OCI-LY1 (cell line): ENCODE results near the gene PROP1.
A peak's percentile ranks its signal among the peaks of the same experiment; 100 is the strongest.
"Not testable (repeated sequence)": the region's sequence is repeated elsewhere in the genome, so short reads cannot be mapped to it uniquely, and the experiment has no call there.

Experiments
- H2AFZ ChIP-seq: fragments of 200-600 bp; sonication (generic), shearing (Covaris generic); 2 replicates; pipeline ENCODE4 v1.6.0; 2014; ENCODE audit warnings: antibody characterized with exemption, mild to moderate bottlenecking, low read length
- H3F3A ChIP-seq: fragments of 200-600 bp; sonication (generic), shearing (Covaris generic); 2 replicates; pipeline ENCODE4 v1.6.0; 2014; ENCODE audit warnings: mild to moderate bottlenecking, antibody characterized with exemption, low read length, moderate library complexity; ENCODE audit not compliant: insufficient read depth
- H3K27ac ChIP-seq: fragments of 200-600 bp; sonication (generic); 2 replicates; pipeline ENCODE4 v1.5.1; 2014; ENCODE audit warnings: low read length, mixed run types, mild to moderate bottlenecking, low read depth; ENCODE audit not compliant: poor library complexity, severe bottlenecking
- H3K27me3 ChIP-seq: fragments of 200-600 bp; sonication (generic); 2 replicates; pipeline ENCODE4 v1.6.0; 2014; ENCODE audit warnings: antibody characterized with exemption, mild to moderate bottlenecking, low read length, moderate library complexity; ENCODE audit not compliant: insufficient read depth
- H3K36me3 ChIP-seq: fragments of 200-600 bp; sonication (generic); 2 replicates; pipeline ENCODE4 v1.6.1; 2014; ENCODE audit warnings: mild to moderate bottlenecking, antibody characterized with exemption, low read length, moderate library complexity, mixed read lengths; ENCODE audit not compliant: insufficient read depth
- H3K4me1 ChIP-seq: fragments of 200-600 bp; sonication (generic); 2 replicates; pipeline ENCODE4 v1.5.1; 2014; ENCODE audit warnings: mild to moderate bottlenecking, low read length, moderate library complexity; ENCODE audit not compliant: insufficient read depth, severe bottlenecking
- H3K4me2 ChIP-seq: fragments of 200-600 bp; sonication (generic), shearing (Covaris generic); 2 replicates; pipeline ENCODE4 v1.6.1; 2014; ENCODE audit warnings: low read length
- H3K4me3 ChIP-seq: fragments of 200-600 bp; sonication (generic); 2 replicates; pipeline ENCODE4 v1.5.1; 2014; ENCODE audit warnings: low read length, low read depth, mild to moderate bottlenecking, mixed read lengths; ENCODE audit not compliant: poor library complexity, severe bottlenecking
- H3K79me2 ChIP-seq: fragments of 200-600 bp; shearing (Covaris generic); 2 replicates; pipeline ENCODE4 v1.6.1; 2016; ENCODE audit warnings: mixed run types, low read length, mixed read lengths; ENCODE audit not compliant: insufficient read depth
- H3K9ac ChIP-seq: fragments of 200-600 bp; sonication (generic), shearing (Covaris generic); 2 replicates; pipeline ENCODE4 v1.6.1; 2014; ENCODE audit warnings: mild to moderate bottlenecking, low read length, mixed read lengths
- H3K9me2 ChIP-seq: fragments of 200-600 bp; sonication (generic), shearing (Covaris generic); 2 replicates; pipeline ENCODE4 v1.6.1; 2014; ENCODE audit warnings: low read depth, mild to moderate bottlenecking, low read length, mixed read lengths
- H3K9me3 ChIP-seq: fragments of 200-600 bp; shearing (Covaris generic); 2 replicates; pipeline ENCODE4 v1.6.1; 2014; ENCODE audit warnings: low read length, mixed read lengths
- H4K20me1 ChIP-seq: fragments of 200-600 bp; sonication (generic), shearing (Covaris generic); 2 replicates; pipeline ENCODE4 v1.6.0; 2016; ENCODE audit warnings: mild to moderate bottlenecking, low read length; ENCODE audit not compliant: insufficient read depth
- EZH2 ChIP-seq: fragments of 200-600 bp; sonication (generic), shearing (Covaris generic); IDR thresholded peaks from 2 replicates; pipeline ENCODE4 v1.8.0; 2017; ENCODE audit warnings: borderline replicate concordance, mixed run types, mild to moderate bottlenecking, antibody characterized with exemption, low read length, moderate library complexity, mixed read lengths
- TF ChIP-seq, protein P1 (sequence below): fragments of 200-600 bp; sonication (generic), shearing (Covaris generic); IDR thresholded peaks from 2 replicates; pipeline ENCODE4 v1.5.1; 2017; ENCODE audit warnings: mild to moderate bottlenecking, antibody characterized with exemption, low read length, moderate library complexity, mixed read lengths

Gene PROP1

DNA sequence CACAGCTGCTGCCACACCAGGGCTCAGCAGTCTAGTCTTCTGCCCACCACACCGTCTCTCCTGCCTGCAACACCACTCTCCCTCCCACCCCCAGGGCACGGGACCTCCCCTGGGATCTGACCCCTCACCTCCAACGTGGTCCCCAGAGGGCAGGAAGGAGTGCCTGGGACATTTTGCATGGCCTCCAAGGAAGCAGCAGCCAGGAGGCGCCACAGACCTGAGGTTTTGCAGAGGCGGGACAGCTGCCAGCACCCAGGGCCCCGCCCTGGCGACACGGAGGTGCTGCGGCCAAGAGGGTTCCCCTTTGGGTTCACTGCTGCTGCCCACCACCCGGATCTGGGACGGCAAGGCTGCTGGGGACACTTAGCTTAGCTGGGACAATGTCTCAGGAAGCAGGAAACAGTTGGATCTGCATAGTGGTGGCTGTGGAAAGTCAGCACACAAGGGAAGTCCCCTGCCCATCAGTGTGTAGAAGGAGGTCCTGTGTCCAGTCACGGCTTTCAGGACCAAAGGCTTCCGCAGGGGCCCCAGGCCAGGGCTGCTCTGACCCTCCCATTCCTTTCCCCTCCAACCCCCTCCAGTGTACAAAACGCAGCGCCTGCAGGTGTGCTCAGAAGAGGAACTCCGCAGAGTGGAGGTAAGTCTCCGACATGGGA lies 13.8 kb downstream of the PROP1 start:
- Histone ChIP-seq H3K4me3 (no peak overlapping the region), H3F3A (no peaks in the 10 kb centered on the region)
- TF ChIP-seq, protein P1, sequence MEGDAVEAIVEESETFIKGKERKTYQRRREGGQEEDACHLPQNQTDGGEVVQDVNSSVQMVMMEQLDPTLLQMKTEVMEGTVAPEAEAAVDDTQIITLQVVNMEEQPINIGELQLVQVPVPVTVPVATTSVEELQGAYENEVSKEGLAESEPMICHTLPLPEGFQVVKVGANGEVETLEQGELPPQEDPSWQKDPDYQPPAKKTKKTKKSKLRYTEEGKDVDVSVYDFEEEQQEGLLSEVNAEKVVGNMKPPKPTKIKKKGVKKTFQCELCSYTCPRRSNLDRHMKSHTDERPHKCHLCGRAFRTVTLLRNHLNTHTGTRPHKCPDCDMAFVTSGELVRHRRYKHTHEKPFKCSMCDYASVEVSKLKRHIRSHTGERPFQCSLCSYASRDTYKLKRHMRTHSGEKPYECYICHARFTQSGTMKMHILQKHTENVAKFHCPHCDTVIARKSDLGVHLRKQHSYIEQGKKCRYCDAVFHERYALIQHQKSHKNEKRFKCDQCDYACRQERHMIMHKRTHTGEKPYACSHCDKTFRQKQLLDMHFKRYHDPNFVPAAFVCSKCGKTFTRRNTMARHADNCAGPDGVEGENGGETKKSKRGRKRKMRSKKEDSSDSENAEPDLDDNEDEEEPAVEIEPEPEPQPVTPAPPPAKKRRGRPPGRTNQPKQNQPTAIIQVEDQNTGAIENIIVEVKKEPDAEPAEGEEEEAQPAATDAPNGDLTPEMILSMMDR, result peak; percentile 44; the same call in 1 of the 2 replicates
- no peak for TF ChIP-seq EZH2

DNA sequence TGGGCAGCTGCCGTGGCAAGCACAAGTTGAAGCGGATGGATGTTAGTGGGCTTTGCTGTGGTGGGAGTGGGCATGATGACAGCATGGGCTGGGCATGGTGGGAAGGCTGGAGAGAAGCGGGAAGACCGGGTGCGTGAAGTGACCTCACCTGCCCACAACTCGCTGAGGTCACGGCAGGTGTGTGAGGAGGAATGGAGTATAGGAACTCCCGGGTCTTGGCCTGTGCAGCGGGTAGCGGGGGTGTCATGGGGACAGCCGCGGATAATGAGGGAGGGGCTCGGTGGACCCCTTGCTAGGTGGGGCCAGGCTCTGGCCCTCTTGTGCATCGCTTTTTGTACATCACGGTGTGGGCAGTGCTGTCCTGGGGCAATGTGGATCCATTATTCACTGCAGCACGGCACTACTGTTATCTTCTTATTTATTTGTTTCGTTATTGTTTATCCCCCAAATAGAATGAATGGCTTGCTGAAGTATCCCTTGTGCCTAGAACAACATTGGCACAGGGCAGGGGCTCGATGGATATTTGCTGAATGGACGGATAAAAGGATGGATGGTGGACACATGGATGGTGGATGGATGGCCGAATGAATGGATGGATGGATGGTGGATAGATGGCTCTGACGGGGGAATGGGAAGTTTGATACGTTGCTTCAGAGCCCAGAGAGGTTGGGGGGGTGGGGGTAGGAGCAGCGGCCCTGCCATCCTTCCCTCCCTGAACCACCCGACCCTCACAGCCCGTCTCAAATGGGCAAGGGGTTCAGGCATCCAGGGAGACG lies 14.6 kb downstream of the PROP1 start:
- Histone ChIP-seq H3K36me3 (no peaks in the 10 kb centered on the region), H3K4me1 (no peaks in the 10 kb centered on the region), H4K20me1 (no peaks in the 10 kb centered on the region), H3K4me2 (no peak overlapping the region), H3K9me3 (no peaks in the 10 kb centered on the region), H3K9ac (no peak overlapping the region), H3K79me2 (no peaks in the 10 kb centered on the region), H2AFZ (no peak overlapping the region), H3K27me3 (0 out of 2 replicates have a peak, but pooled peaks cover 3% of the 10 kb centered on the region), H3K4me3 (no peak overlapping the region), H3F3A (no peaks in the 10 kb centered on the region), H3K9me2 (no peaks in the 10 kb centered on the region), H3K27ac (no peak overlapping the region)
- no peak for TF ChIP-seq EZH2
- TF ChIP-seq, protein P1, result no peak

More for the DNA sequence above, 13.8 kb downstream of the PROP1 start:
- Histone ChIP-seq H3K27me3 (peaks cover 5% of the 10 kb centered on the region; the same call in 1 of the 2 replicates), H3K9ac (no peak overlapping the region), H3K9me2 (no peaks in the 10 kb centered on the region), H3K36me3 (no peaks in the 10 kb centered on the region), H3K4me1 (no peaks in the 10 kb centered on the region), H2AFZ (no peak overlapping the region), H3K79me2 (no peaks in the 10 kb centered on the region), H3K4me2 (no peak overlapping the region), H3K9me3 (no peaks in the 10 kb centered on the region), H4K20me1 (no peaks in the 10 kb centered on the region), H3K27ac (no peak overlapping the region)

DNA sequence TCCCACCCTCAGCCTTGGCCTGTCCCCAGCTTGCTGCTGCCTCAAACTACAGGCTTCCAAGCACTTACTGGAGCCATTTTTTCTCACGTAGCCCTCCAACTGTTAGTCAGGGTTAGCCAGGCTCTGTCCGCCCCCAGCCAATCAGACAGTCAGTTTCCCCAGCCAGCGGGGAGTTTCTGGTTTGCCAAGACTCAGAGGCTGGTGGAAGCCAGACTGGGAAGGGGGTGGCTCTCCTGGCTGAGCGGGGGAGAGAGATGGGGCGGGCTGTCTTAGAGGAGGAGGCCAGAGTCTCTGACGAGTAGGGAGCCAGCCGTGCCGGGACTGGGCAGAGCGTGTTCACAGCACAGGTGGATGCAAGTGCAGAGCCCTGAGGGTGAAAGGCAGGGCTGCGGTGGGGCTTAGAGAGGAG lies 15.3 kb downstream of the PROP1 start:
- Histone ChIP-seq H2AFZ (no peak overlapping the region), H3K27me3 (0 out of 2 replicates have a peak, but pooled peaks cover 3% of the 10 kb centered on the region)
- TF ChIP-seq EZH2, result no peak
- TF ChIP-seq, protein P1, result no peak

DNA sequence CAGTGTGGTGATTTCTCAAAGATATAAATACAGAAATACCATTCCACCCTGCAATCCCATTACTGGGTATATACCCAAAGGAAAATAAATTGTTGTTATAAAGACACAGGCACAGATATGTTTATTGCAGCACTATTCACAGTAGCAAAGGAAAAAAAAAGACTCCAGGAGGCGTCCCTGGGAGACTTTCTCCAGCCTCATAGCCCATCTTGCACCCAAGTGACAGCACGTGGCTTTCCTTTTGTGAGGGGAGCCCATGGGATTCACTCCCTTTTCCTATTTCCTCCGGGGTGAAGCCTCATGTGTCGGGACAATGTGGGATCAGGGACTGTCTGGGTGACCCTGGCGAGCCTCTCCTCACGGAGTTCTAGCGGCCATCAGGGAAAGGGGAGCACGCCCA lies 18.4 kb downstream of the PROP1 start:
- not testable (repeated sequence) for H3K36me3 ChIP-seq, H3K4me1 ChIP-seq, H2AFZ ChIP-seq, H3K9me2 ChIP-seq, H3K9ac ChIP-seq, H3K9me3 ChIP-seq, H3K4me2 ChIP-seq, H3K27me3 ChIP-seq, H3K4me3 ChIP-seq, H3F3A ChIP-seq, H3K27ac ChIP-seq, H4K20me1 ChIP-seq, H3K79me2 ChIP-seq

More for the DNA sequence above, 15.3 kb downstream of the PROP1 start:
- Histone ChIP-seq H4K20me1 (no peaks in the 10 kb centered on the region), H3K9me3 (no peaks in the 10 kb centered on the region), H3K79me2 (no peaks in the 10 kb centered on the region), H3K9me2 (no peaks in the 10 kb centered on the region), H3K4me2 (no peak overlapping the region), H3K36me3 (no peaks in the 10 kb centered on the region), H3K27ac (no peak overlapping the region), H3F3A (no peaks in the 10 kb centered on the region), H3K4me3 (no peak overlapping the region), H3K4me1 (no peaks in the 10 kb centered on the region), H3K9ac (no peak overlapping the region)
